HepG2 (cell line): ENCODE measurements around the gene PEPD. TPM values are rescaled to one million over a fixed set of nuclear protein-coding genes. Genes with fewer than 3 reads are reported as not detected.

Experiments
- FOXA1 ChIP-seq, 2 experiments: fragments of 450-650 bp in 1 of 2; sonication (generic) in 1 of 2; formaldehyde crosslinking in 1 of 2; IDR thresholded peaks; 2 replicates each; pipeline versions ENCODE4 v1.4.0 to v1.6.1; 2016 to 2020; ENCODE audit warnings: missing genetic modification reagents in 1 of 2
- GATAD2A ChIP-seq: IDR thresholded peaks from 2 replicates; pipeline ENCODE4 v1.6.1; 2016
- HNRNPL ChIP-seq: fragments of 200-400 bp; formaldehyde crosslinking; IDR thresholded peaks from 2 replicates; pipeline ENCODE4 v1.6.1; 2017; ENCODE audit warnings: mild to moderate bottlenecking, low read depth, low read length
- NFIB ChIP-seq: sonication (generic); formaldehyde crosslinking; IDR thresholded peaks from 2 replicates; pipeline ENCODE4 v1.9.0; 2021; ENCODE audit warnings: missing genetic modification reagents, mild to moderate bottlenecking, borderline replicate concordance
- NR2F6 ChIP-seq, 2 experiments: IDR thresholded peaks; 2 replicates each; pipeline ENCODE4 v1.6.1; 2016; ENCODE audit warnings: antibody characterized with exemption in 1 of 2, mild to moderate bottlenecking in 1 of 2
- RXRA ChIP-seq: sonication (generic); formaldehyde crosslinking; IDR thresholded peaks from 2 replicates; pipeline ENCODE4 v1.5.1; 2020; ENCODE audit warnings: missing genetic modification reagents
- RXRB ChIP-seq: IDR thresholded peaks from 2 replicates; pipeline ENCODE4 v1.6.1; 2016; ENCODE audit warnings: borderline replicate concordance, missing genetic modification reagents, missing compliant biosample characterization
- ZBTB21 ChIP-seq: sonication (generic); formaldehyde crosslinking; IDR thresholded peaks from 2 replicates; pipeline ENCODE4 v1.4.0; 2020; ENCODE audit warnings: missing genetic modification reagents
- ZFX ChIP-seq: sonication (generic); formaldehyde crosslinking; IDR thresholded peaks from 2 replicates; pipeline ENCODE4 v1.4.0; 2020; ENCODE audit warnings: mild to moderate bottlenecking, low read depth, missing genetic modification reagents, moderate library complexity
- ZIK1 ChIP-seq: sonication (generic); formaldehyde crosslinking; IDR thresholded peaks from 2 replicates; pipeline ENCODE4 v1.5.0; 2020; ENCODE audit warnings: mild to moderate bottlenecking, low read depth, missing genetic modification reagents, borderline replicate concordance
- ZNF230 ChIP-seq: sonication (generic); formaldehyde crosslinking; IDR thresholded peaks from 2 replicates; pipeline ENCODE4 v1.4.0; 2020; ENCODE audit warnings: mild to moderate bottlenecking, missing genetic modification reagents
- ZNF296 ChIP-seq: sonication (generic); formaldehyde crosslinking; conservative IDR thresholded peaks from 2 replicates; pipeline ENCODE4 v1.5.0; 2020; ENCODE audit warnings: mild to moderate bottlenecking, missing genetic modification reagents
- ZNF510 ChIP-seq: sonication (generic); formaldehyde crosslinking; IDR thresholded peaks from 2 replicates; pipeline ENCODE4 v1.4.0; 2020; ENCODE audit warnings: low read depth, mild to moderate bottlenecking, missing genetic modification reagents
- ZNF614 ChIP-seq: IDR thresholded peaks from 2 replicates; pipeline ENCODE4 v1.6.1; 2018; ENCODE audit warnings: missing biosample characterization, missing genetic modification reagents, inconsistent platforms, borderline replicate concordance
- polyA plus RNA-seq, 8 experiments: library from polyadenylated mRNA; depleted of rRNA in 3 of 8; stranded (reverse) in 7 of 8; unstranded in 1 of 8; fragments of >200 nt; fragmentation: Illumina TruSeq in 4 of 8; extraction: Trizol in 4 of 8; gene quantifications; 2 replicates each; pipeline versions ENCODE4 v1.2.1 to v1.2.3, GENCODE V29; 2011 to 2016; ENCODE audit warnings: low read depth in 4 of 8, missing spikeins in 1 of 8, mixed read lengths in 1 of 8; ENCODE audit not compliant: insufficient read depth in 1 of 8
- total RNA-seq, 5 experiments: library from RNA; depleted of rRNA; stranded (reverse); fragments of >200 nt; fragmentation: Illumina TruSeq; extraction: Trizol; gene quantifications; 2 replicates each; pipeline ENCODE4 v1.2.3, GENCODE V29; 2016; ENCODE audit warnings: low read depth in 1 of 5
- TF ChIP-seq, protein P1 (sequence below): sonication (generic); formaldehyde crosslinking; IDR thresholded peaks from 2 replicates; pipeline ENCODE4 v1.4.0; 2020; ENCODE audit warnings: missing genetic modification reagents
- TF ChIP-seq, protein P2 (sequence below): IDR thresholded peaks from 2 replicates; pipeline ENCODE4 v1.6.1; 2018; ENCODE audit warnings: missing genetic modification reagents
- TF ChIP-seq, protein P3 (sequence below): sonication (generic); formaldehyde crosslinking; IDR thresholded peaks from 2 replicates; pipeline ENCODE4 v1.5.1; 2020; ENCODE audit warnings: missing genetic modification reagents, mild to moderate bottlenecking, borderline replicate concordance
- TF ChIP-seq, protein P4 (sequence below): sonication (generic); formaldehyde crosslinking; IDR thresholded peaks from 2 replicates; pipeline ENCODE4 v1.4.0; 2020; ENCODE audit warnings: missing genetic modification reagents, borderline replicate concordance
- TF ChIP-seq, protein P5 (sequence below): sonication (generic); formaldehyde crosslinking; IDR thresholded peaks from 2 replicates; pipeline ENCODE4 v1.4.0; 2020; ENCODE audit warnings: missing genetic modification reagents

PEPD gene
- total and polyA plus RNA-seq, 2 of the 13 experiments (the other 11 are each of a cell fraction or from before 2014, with no cell fraction given), result 60.7 to 75.1 TPM

DNA sequence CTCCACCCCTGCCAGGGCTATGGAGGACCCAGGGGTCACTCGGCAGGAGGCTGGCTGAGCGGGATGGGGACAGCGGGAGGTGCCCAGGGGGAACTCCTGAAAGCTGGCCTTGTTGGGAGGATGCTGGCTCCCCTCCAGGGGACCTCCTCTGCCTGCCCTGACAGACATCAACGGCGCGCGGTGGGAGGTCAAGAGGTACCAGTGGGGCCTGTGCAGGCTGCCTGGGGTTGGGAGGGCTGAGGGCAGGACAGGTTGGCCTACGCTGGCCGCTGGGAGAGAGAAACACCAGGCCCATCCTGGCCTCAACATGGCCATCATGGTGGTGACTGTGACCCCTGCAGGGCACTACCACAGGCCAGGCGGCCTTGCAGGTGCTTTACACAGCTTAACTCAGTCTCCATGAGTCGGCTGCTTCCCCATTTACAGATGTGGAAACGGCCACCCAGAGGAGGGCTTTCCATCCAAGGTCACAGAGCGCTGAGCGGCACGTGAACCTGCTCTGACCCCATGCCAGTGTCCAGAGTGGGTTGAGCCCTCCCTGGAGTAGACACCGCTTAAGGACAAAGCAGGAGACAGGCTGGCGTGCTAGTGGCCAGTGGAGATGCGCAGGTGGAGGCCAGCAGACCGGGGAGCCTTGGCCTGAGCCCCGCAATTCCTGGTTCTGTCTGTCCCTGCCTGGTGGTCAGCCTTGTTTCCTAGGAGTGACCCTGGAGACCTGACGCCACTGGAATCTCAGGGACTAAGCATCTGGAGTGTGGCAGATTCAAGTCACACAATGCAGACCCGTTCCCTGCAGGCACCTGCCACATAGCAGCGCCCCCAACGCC is 120.5 kb downstream of the PEPD start (continued):
- TF ChIP-seq, protein P1, sequence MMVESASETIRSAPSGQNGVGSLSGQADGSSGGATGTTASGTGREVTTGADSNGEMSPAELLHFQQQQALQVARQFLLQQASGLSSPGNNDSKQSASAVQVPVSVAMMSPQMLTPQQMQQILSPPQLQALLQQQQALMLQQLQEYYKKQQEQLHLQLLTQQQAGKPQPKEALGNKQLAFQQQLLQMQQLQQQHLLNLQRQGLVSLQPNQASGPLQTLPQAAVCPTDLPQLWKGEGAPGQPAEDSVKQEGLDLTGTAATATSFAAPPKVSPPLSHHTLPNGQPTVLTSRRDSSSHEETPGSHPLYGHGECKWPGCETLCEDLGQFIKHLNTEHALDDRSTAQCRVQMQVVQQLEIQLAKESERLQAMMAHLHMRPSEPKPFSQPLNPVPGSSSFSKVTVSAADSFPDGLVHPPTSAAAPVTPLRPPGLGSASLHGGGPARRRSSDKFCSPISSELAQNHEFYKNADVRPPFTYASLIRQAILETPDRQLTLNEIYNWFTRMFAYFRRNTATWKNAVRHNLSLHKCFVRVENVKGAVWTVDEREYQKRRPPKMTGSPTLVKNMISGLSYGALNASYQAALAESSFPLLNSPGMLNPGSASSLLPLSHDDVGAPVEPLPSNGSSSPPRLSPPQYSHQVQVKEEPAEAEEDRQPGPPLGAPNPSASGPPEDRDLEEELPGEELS (CRISPR knock-in tag), result no peak
- peak; percentile 36; the same call in 1 of the 2 replicates for TF ChIP-seq ZFX (CRISPR knock-in tag)
- TF ChIP-seq, protein P2, sequence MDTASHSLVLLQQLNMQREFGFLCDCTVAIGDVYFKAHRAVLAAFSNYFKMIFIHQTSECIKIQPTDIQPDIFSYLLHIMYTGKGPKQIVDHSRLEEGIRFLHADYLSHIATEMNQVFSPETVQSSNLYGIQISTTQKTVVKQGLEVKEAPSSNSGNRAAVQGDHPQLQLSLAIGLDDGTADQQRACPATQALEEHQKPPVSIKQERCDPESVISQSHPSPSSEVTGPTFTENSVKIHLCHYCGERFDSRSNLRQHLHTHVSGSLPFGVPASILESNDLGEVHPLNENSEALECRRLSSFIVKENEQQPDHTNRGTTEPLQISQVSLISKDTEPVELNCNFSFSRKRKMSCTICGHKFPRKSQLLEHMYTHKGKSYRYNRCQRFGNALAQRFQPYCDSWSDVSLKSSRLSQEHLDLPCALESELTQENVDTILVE (CRISPR knock-in tag), result no peak
- TF ChIP-seq RXRB (CRISPR knock-in tag), result 0 out of 2 replicates have a peak, but pooled peaks have one; percentile 11
- TF ChIP-seq GATAD2A (CRISPR knock-in tag), result peak; percentile 55; the same call in 1 of the 2 replicates
- peak; percentile 57; the same call in 1 of the 2 replicates for TF ChIP-seq HNRNPL
- no peak for TF ChIP-seq NFIB (CRISPR knock-in tag)
- no peak for TF ChIP-seq FOXA1 (IDR thresholded peaks at IDR 0.05)
- TF ChIP-seq FOXA1 (CRISPR knock-in tag; IDR thresholded peaks at IDR 0.05), result no peak
- TF ChIP-seq, protein P3, sequence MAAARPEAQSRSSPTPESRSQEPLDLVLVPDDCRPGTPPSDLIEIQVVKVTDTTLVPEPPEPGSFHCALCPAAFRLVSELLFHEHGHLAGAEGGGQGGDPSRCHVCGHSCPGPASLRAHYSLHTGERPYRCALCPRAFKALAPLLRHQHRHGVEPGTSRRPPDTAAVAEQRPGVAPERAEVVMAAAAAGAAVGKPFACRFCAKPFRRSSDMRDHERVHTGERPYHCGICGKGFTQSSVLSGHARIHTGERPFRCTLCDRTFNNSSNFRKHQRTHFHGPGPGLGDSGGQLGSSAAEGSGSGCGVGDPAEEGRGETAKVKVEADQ (CRISPR knock-in tag), result no peak
- no peak for TF ChIP-seq ZNF510 (CRISPR knock-in tag)
- no peak for TF ChIP-seq ZBTB21
- TF ChIP-seq ZNF614 (CRISPR knock-in tag), result no peak
- TF ChIP-seq, protein P4, sequence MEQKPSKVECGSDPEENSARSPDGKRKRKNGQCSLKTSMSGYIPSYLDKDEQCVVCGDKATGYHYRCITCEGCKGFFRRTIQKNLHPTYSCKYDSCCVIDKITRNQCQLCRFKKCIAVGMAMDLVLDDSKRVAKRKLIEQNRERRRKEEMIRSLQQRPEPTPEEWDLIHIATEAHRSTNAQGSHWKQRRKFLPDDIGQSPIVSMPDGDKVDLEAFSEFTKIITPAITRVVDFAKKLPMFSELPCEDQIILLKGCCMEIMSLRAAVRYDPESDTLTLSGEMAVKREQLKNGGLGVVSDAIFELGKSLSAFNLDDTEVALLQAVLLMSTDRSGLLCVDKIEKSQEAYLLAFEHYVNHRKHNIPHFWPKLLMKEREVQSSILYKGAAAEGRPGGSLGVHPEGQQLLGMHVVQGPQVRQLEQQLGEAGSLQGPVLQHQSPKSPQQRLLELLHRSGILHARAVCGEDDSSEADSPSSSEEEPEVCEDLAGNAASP (CRISPR knock-in tag), result peak; percentile 55; the same call in 1 of the 2 replicates
- TF ChIP-seq, protein P5, sequence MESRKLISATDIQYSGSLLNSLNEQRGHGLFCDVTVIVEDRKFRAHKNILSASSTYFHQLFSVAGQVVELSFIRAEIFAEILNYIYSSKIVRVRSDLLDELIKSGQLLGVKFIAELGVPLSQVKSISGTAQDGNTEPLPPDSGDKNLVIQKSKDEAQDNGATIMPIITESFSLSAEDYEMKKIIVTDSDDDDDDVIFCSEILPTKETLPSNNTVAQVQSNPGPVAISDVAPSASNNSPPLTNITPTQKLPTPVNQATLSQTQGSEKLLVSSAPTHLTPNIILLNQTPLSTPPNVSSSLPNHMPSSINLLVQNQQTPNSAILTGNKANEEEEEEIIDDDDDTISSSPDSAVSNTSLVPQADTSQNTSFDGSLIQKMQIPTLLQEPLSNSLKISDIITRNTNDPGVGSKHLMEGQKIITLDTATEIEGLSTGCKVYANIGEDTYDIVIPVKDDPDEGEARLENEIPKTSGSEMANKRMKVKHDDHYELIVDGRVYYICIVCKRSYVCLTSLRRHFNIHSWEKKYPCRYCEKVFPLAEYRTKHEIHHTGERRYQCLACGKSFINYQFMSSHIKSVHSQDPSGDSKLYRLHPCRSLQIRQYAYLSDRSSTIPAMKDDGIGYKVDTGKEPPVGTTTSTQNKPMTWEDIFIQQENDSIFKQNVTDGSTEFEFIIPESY (CRISPR knock-in tag), result peak; percentile 98
- TF ChIP-seq NR2F6 (IDR thresholded peaks at IDR 0.05), result no peak
- peak; percentile 60 for TF ChIP-seq NR2F6 (CRISPR knock-in tag; IDR thresholded peaks at IDR 0.05)
- TF ChIP-seq ZNF230 (CRISPR knock-in tag), result no peak
- TF ChIP-seq ZNF296 (CRISPR knock-in tag), result peak; percentile 74; the same call in 1 of the 2 replicates
- TF ChIP-seq ZIK1, result no peak
- 0 out of 2 replicates have a peak, but pooled peaks have one; percentile 49 for TF ChIP-seq RXRA (CRISPR knock-in tag)
- TF ChIP-seq, all 625 proteins: peak for 21
